Measurements from ENCODE around the gene ABL1.

GRCh38 chr9:130831077-130831476 lies 4.0 kb upstream of the ABL1 start:
- TF ChIP-seq OSR1 (CRISPR knock-in tag; IDR thresholded peaks at IDR 0.05) (no peak), ZFP30 (CRISPR knock-in tag; IDR thresholded peaks at IDR 0.05) (no peak), CSDC2 (CRISPR knock-in tag; IDR thresholded peaks at IDR 0.05) (no peak), ISL1 (CRISPR knock-in tag; IDR thresholded peaks at IDR 0.05) (no peak), ZFP3 (CRISPR knock-in tag; IDR thresholded peaks at IDR 0.05) (no peak), CREB5 (CRISPR knock-in tag; IDR thresholded peaks at IDR 0.05; ENCODE audit: low read depth) (no peak), SNAI2 (CRISPR knock-in tag; IDR thresholded peaks at IDR 0.05) (no peak)
